Measurements from ENCODE around the gene PLEKHG5.

The PLEKHG5 gene

DNA sequence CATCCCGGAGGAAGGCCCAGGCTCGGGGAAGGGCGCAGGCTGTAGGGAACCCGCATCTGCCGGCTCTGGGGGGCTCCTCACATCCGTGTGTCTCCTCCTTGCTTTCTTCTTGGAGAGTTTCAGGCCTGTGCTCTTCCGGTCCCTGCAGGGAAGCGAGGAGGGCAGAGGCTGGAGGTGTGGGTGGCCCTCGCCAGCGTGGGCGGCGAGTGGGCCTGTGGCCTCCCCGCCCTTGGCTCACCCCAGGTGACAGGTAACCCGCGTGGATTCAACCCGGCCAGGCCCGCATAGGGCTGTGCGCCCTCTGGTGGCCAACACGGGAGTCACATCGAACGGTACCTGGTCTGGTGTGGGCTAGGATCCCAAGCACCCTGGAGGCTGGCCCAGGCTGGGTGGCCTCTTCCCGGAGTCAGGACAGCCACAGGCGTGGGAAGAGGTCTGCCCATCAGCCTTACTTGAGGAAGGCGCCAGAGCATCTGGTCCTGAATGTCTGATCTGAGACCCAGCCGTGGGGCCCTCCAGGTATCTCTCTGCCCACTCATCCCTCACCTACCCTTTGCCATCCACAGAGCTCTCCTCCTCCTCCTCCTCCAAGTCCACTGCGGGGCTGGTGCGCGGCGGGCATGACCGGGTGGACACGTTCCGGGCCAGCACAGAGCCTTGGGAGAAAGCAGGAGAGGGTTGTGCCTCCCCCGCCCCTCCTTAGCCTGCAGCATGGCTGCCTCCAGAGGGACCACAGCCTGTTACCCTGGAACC is 15.9 kb downstream of the PLEKHG5 start:
- DNase-seq (ENCODE audit: low spot score): no peak

DNA sequence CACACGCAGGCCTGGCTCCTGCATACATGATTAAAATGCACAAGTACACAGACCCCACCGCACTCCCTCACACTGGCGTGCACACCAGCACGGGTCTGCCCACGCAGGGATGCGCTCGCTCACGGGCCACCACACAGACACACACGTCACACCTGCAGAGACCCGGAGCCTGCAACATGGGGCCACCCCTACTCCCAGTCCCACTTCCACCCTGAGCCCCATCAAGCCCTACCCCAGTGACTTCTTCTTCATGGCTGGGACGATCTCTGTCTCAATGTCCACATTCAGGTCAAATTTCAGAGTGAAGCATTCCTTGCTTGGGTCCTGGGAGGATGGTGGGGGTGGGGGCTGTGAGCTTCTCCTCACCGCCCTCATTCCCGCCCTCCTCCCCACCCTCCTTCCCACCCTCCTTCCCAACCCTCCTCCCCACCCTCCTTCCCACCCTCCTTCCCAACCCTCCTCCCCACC is 16.6 kb downstream of the PLEKHG5 start:
- no peak for DNase-seq (ENCODE audit: low spot score)

DNA sequence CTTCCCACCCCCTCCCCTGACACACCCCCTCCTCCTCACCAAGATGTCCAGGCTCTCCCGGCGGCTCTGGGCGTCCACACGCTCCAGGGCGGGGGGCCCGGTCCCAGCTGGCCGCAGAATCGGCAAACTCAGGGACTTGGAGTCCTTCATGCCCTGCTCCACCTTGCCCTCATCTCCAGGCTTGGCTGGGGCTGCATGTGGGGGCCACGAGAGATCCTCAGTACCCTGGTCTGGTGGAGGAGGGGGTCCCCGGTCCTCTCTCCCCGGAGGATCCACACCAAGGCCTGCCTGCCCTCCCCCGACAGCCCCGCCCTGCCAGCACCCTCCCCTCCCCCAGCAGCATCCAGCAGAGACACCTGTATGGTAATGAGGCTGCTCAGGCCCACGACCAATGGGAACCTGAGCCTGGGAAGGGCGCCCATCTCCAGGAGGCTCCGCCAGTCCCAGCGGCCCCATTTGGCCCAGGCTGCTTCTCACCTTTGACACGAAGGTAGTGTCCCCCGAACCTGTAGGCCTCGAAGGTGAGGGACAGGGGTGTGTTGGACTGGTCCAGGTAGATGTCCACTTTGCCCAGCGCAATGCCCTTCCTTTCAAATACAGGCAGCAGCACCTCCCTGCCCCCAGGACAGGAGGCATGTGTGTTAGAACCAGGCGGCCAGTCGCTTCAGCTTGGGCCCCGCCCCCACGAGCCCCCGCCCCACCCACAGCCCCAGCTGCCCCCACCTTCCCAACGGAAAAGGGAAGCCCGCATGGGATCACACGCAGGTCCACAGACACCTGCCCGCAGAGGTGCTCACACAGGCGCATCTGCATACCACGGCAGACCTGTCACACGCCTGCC is 17.3 kb downstream of the PLEKHG5 start:
- no peak for DNase-seq (ENCODE audit: low spot score)

DNA sequence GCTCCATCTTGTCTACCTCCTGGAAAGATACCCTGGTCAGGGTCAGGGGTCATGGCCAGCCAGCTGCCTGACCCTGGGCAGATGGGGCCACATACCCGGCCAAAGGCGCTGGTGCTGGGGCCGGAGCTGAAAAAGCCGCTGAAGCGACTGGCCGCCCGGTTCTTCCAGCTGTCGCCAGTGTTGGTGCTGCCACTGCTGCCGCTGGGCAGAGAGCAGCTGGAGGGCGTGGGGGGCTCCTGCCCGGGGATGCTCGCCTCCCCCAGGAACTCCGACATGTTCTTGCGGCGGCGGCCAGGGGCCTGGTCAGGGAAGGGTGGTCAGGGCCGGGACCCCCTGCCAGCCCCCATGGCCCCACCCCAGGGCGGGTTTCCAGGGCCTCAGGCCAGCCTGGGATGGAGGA is 18.3 kb downstream of the PLEKHG5 start:
- DNase-seq (ENCODE audit: low spot score): no peak

DNA sequence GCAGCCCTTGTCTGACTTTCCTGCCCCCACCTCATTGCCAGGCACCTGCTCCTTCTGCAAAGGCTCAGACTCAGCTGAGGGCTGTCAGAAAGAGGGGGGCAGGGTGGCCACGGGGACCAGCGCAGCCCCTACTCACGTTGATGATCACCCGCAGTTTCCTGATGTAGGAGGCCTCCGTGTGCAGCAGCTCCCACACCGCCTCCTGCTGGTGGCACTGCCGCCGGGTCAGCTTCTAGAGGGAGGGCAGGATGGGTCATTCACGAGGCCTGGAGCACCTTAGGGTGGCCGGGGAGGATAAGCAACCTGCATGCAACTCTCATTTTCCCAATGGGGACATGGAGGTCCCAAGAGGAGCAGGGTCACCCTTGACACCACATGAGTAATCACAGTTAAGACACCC is 19.1 kb downstream of the PLEKHG5 start:
- DNase-seq (ENCODE audit: low spot score): no peak

DNA sequence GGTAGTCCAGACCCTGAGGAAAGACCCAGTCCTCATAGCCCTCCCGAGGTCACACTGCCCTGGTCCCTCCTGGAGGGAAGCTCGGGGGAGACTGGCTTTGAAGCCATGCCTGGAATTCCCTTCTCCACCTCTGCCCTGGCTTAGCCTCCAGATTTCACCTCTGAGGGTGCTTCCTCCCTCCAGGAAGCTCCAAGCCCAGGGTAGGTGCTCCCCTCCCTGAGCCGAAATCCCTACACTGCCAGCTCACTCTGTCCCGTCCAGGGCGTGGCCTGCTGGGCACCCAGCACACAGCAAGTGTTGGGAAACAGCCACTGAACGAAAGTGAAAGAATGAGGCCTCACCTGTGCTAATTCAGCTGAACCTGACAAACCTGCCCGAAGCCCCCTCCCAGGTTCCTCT is 19.5 kb downstream of the PLEKHG5 start:
- DNase-seq (ENCODE audit: low spot score): no peak

DNA sequence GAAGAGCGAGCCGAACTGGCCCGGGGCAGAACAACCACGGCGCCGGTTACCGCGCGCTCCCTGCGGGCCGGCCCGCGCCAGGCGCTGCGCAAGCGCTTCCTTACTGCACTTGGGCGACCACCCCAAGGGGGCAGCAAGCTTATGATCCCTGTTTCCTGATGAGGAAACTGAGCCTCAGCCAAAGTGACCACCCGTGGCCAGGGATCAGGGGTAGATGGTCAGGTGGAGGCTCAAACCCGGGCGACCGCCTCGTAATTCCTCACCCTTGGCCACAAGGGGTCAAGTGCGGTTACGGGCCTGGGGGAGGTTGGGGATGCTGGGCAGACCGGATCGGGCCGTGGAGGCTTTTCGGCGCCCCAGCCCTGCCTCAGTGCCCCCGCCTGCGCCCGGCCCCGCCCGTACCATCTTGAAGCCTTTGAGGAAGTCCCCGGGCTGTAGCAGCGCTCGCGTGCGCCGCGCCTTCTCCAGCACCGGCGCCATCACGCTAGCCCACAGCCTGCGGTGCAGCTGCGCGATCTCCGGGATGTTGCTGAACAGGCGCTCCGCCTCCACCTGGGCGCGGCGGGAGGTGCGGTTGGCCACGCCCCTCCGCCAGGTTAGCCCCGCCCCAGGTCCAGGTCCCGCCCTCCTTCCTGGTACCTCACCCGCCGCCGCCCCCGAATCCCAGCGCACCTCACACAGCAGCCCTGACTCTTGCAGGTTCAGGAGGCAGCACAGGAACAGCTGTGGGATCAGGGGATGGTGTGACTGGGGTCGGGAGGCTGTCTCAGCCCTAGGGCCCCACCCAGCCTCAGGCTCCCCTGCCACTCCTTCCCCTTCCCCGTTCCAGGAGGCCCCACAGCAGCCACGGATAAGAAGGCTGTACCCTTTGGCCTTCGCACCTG is 20.1 kb downstream of the PLEKHG5 start:
- DNase-seq (ENCODE audit: low spot score): no peak

DNA sequence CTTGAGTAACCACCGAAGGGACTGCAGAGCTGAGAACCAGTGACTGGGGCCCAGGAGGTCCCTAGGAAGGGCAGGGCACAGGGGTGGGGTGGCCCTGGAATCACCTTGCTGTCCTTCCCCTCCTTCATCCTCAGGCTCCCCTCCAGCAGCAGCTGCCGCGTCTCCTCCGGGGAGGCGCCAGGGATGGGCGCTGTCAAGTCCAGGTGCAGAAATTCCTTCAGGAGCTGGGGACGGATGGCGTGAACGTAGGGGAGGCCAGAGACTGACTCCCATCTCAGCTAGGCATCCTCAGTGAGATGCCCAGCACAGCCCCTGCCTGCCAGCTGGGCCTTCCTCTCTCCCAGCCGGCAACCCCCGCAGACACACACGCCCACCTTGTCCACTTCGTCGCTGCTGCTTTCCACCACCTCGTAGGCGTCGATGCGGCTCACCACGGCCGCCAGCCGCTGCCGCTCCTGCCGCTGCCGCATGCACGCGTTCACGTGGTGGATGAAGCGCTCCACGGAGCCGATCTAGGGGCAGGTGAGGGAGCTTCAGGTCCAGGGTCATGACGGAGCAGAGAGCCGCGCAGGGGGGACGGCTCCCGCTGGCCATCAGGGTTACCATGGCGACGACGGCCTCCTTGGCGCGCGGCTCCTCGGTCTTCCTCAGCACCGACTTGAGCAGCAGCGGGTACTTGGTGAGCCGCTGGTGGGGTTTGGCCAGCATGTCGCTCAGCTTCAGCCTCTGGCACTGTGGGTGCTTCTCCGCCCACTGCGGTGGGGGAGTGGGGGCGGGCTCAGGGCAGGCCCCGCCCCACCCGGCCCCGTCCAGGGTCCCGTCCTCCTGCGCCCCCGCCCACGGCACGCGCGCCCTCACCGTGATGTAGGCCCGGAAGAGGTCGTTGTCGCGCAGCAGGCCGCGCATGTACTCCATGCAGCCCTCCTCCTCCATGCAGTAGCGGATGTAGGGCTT is 21.1 kb downstream of the PLEKHG5 start:
- no peak for DNase-seq (ENCODE audit: low spot score)

DNA sequence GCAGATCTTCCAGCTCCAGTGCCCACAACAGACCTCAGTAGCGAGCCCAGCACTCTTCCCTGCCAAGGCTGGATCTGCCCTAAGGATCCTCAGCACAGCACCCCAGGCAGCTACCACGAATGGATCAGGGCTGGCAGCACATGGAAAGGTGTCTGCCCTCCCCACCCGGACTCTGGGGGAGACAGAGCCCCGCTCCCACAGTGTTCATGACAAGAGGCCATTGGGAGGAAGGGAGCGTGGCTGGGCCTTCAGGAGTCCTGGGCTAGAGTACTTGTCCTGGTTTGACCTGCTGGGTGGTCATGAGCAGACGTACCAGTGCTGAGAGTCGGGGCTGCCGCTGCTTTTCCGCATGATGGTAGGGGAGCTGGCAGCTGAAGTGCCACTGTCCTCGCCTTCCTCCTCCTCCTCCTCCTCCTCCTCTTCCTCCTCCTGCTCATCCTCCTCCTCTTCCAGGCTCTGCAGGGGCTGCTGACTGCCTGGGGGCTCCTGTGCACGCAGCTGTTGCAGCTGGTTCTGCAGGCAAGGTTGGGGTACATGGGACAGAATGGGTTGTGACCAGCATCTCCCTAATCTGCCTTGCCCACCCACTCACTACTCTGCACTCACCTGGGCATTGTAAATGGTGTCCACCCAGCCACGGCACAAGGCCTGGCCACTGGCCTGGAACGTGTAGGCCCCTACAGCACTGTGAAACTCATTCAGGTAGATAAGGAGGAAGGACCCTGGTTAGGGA is 22.6 kb downstream of the PLEKHG5 start:
- no peak for DNase-seq (ENCODE audit: low spot score)

DNA sequence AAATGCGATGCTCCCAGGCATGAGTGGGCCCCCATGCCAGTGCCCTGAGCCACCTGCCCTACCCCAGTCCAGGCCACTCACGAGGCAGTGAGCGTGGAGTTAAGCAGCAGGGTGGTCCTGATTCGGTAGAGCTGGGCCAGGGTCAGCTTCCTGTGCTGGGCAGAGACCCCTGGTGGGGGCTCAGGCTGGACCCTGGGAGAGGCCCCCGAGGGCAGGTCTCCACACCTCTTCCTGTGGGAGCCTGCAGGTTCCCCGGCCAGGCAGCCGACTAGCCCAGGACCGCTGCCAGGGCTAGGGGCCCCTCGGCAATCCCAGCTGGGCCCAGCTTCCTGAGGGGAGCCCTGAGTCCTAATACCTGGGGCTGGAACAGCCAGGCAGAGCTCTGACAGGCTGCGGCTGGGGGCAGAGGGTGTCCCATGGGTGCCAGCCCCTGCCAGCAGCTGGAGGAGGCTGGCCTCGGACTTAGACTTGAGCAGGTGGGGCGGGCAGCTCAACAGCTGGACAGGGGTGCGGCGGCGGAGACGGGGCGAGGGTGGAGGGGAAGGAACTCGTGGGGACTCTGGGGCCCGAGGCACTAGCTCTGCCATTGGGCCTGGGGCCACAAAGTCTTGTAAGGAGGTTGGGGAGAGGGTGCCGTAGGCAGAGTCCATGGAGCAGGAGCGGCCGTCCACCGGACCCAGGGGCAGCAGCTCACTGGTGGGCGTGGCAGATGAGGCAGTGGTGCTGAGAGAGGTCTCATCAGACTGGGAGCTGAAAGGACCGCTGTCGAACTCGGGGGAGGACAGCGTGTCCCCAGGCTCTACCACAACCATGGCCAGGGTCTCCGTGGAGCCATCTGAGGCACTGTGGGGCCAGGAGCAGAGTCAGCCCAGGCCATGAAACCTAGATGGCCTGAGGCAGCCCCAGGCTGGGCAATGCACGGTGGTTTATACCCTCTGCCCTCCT is 23.5 kb downstream of the PLEKHG5 start:
- DNase-seq (ENCODE audit: low spot score): no peak

DNA sequence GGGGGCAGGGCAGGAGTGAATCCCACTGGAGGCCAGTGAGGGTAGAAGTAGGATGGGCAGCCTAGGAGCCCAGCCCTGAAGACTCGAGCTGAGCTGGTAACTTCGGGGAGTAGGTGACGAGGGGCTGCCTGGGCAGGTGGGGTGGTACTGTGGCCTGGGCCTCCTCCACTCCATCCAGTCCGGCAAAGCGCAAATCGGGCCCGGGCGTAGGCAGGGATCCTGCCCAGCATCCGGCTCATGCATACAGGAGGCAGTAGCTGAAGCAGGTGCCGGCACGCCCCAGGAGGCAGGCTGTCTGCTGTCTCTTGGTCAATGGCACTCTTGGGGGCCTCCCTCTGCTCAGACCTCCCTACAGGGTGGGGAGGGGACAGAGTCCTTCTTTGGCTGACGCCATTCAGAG is 24.2 kb downstream of the PLEKHG5 start:
- DNase-seq (ENCODE audit: low spot score): no peak

DNA sequence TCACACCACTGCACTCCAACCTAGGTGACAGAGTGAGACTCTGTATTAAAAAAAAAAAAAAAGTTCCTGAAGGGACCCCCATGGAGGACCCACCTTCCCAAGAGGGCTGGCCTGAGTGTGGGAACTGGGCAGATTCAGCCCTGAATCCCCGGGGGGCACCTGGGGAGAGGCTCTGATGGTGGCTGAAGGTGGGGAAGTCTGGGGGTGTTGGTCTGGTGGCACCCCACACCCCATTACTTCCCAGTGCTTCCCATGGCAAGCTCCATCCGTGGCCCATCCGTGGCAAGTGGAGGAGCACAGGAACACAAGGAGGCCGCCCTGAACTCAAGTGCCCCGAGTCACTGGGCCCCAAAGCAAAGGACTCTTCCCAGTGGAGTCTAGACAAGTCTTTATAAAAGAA is 24.7 kb downstream of the PLEKHG5 start:
- no peak for DNase-seq (ENCODE audit: low spot score)

DNA sequence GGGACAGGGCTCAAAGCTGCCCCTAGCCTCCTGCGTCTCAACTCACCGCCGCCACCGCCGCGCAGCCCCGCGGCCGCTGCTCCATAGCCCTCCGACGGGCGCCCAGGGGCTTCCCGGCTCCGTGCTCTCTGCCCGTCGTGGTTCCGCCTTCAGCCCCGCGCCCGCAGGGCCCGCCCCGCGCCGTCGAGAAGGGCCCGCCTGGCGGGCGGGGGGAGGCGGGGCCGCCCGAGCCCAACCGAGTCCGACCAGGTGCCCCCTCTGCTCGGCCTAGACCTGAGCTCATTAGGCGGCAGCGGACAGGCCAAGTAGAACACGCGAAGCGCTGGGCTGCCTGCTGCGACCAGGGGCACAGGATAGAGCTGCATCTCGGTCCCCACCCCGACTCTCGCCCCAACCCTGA is 25.4 kb downstream of the PLEKHG5 start, which contains the start of gene TNFRSF25:
Gene TNFRSF25 (minus strand): TSS at position 151 of the 400 bp plus-strand sequence. CDS start 66 bp downstream, at position 85.
- DNase-seq (ENCODE audit: low spot score): no peak

DNA sequence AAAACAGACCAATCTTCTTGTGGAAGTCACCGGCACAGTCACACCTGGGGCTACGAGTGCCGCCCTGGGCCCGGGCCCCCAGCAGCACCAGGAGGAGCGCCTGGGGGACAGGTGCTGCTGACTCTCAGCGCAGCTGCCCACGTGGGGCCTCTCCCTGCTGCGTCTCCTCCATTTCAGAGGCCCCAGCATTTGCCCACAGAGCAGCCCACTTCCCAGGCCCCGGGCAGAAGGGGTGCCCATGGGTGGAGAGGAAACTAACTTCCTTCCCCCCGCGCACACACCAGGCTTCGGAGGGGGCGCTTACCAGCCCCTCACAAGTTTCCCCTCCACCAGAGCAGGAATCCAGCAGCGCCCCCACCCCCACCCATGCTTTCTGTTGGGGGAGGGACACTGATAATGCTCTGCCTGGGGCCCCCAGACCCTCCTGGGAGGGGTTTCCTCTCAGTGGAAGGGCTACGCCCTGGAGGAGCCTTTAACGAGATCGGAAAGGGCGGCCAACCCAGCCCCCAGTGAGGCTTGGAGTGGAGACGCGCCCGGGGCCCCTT is 25.9 kb downstream of the PLEKHG5 start:
- DNase-seq (ENCODE audit: low spot score): no peak

DNA sequence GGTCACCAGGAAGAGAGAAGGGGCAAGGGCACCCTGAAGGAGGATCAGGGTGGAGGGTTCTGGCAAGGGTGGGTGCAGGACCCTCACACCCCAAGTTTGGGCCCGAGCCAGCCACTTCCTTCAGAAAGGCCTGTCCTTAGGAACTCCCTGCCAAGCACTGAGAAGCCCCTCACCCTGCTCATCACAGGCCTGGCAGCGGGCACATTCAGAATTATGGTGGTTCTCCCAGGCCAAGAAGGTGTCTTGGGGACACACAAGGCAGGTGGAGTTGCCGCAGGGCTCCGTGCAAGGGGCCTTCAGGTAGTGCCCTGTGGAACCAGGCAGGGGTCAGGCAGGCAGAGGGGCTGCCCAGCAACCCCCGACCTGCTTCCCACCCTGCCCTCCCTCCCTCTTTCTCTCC is 26.6 kb downstream of the PLEKHG5 start:
- DNase-seq (ENCODE audit: low spot score): no peak

DNA sequence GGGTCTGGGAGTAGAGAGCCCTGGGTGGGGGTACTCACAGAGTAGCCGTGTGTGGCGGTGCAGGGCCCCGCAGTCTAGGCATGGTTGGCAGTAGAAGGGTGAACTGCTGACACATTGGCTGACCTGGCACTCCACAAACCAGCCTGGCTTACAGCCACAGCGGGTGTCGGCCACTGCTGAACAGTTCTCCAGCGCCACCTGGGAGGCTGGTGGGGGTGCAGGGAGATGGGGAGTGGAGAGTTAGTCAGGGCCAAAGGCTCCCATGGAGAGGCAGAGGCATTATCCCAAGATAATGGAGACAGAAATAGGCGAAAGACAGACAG is 27.0 kb downstream of the PLEKHG5 start:
- DNase-seq (ENCODE audit: low spot score): no peak

DNA sequence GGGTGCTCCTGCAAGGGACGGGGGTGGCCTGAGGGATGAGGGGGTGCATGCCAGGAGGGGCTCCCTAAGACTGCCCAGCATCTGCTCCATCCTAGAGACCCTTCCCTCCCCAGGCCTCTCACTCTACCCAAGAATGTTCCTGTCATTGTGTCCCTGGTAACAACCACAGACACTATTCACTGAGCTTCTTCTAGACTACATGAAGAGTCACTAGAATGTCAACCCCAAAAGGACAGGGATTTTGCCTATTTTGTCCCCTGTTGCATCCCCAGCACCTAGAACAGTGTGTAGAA is 28.4 kb downstream of the PLEKHG5 start:
- no peak for DNase-seq (ENCODE audit: low spot score)

DNA sequence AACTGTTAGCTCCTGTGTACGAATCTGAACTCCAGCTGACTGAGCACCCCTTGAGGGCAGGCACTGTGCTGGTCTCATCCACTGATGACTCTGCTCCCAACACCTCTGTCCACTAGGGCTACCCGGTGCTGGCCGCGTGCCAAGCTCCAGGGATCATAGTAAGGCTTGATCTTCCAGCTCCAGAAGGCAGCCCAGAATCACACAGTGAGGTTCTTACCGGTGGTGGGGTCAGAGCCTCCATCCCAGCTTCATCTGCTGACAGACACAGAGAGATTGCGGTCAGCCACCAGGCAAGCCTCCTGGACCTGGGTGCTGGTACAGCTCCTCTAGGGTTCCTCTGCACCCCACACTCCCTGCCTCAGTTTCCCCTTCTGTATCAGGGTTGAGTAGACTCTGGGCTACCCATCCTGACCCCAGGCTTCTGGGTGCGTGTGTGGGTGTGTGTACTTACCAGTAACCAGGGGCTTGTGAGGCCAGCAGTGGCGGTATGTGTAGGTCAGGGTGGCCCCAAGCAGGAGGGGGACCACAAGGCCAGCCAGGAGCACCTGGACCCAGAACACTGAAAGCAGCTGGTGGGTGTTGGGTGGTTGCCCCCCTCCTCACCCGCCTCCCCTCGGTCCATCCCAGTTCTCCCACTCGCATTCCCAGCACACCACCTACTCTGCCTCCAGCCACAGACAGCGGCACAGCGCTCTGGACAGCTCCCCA is 28.9 kb downstream of the PLEKHG5 start:
- DNase-seq (ENCODE audit: low spot score): no peak

All from pons (tissue), 1 donor.